ENCODE results near the gene GAK.

GAK gene

GRCh38 chr4:874971-875817 lies 56.9 kb downstream of the GAK start:
- Histone ChIP-seq H3K36me3 (replicated peaks) (peaks cover 62% of the 10 kb centered on the region), H3K27me3 (replicated peaks) (no peaks in the 10 kb centered on the region), H3K27ac (no peak overlapping the region), H3K4me3 (ENCODE audit: low read depth, low read length) (no peak overlapping the region)
- TF ChIP-seq, protein P1, sequence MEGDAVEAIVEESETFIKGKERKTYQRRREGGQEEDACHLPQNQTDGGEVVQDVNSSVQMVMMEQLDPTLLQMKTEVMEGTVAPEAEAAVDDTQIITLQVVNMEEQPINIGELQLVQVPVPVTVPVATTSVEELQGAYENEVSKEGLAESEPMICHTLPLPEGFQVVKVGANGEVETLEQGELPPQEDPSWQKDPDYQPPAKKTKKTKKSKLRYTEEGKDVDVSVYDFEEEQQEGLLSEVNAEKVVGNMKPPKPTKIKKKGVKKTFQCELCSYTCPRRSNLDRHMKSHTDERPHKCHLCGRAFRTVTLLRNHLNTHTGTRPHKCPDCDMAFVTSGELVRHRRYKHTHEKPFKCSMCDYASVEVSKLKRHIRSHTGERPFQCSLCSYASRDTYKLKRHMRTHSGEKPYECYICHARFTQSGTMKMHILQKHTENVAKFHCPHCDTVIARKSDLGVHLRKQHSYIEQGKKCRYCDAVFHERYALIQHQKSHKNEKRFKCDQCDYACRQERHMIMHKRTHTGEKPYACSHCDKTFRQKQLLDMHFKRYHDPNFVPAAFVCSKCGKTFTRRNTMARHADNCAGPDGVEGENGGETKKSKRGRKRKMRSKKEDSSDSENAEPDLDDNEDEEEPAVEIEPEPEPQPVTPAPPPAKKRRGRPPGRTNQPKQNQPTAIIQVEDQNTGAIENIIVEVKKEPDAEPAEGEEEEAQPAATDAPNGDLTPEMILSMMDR (IDR thresholded peaks at IDR 0.05; ENCODE audit: low read depth, low read length, missing control alignments): no peak
- DNase-seq: no peak
- in situ Hi-C loops (cut with HindIII; ENCODE audit: low pct_ligation_motif_present, low sequenced_read_pairs): no loop called here

GRCh38 chr4:874056-874455 lies 58.1 kb downstream of the GAK start:
- no peak for DNase-seq
- no peaks in the 10 kb centered on the region for H3K27me3 ChIP-seq (replicated peaks)
- TF ChIP-seq, protein P1 (IDR thresholded peaks at IDR 0.05; ENCODE audit: low read depth, low read length, missing control alignments): no peak
- in situ Hi-C loops (cut with HindIII; ENCODE audit: low pct_ligation_motif_present, low sequenced_read_pairs): no loop called here
- H3K36me3 ChIP-seq (replicated peaks): peaks cover 63% of the 10 kb centered on the region
- H3K27ac ChIP-seq: no peak overlapping the region
- no peak overlapping the region for H3K4me3 ChIP-seq (ENCODE audit: low read depth, low read length)

GRCh38 chr4:872241-872981 lies 59.7 kb downstream of the GAK start:
- Histone ChIP-seq H3K27ac (no peak overlapping the region), H3K27me3 (replicated peaks) (no peaks in the 10 kb centered on the region), H3K4me3 (ENCODE audit: low read depth, low read length) (no peak overlapping the region), H3K36me3 (replicated peaks) (peaks cover 60% of the 10 kb centered on the region)
- TF ChIP-seq, protein P1 (IDR thresholded peaks at IDR 0.05; ENCODE audit: low read depth, low read length, missing control alignments): no peak
- DNase-seq: no peak
- in situ Hi-C loops (cut with HindIII; ENCODE audit: low pct_ligation_motif_present, low sequenced_read_pairs): no loop called here

DNA sequence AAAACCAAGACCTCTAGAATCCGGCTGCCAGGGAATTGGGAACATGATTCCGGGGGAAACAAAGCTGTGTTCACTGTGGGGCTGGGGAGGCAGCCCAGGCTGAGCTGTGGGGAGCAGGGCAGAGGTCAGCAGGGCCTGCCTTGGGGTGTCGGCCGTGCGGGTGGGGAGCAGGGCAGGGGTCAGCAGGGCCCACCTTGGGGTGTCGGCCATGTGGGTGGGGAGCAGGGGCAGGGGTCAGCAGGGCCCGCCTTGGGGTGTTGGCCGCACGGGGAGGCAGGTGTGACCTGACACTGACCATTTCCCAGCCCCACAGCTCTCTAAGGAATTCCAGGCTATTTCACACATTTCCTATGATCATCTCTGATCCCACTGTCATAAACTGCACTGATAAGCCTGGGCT lies 60.6 kb downstream of the GAK start:
- Histone ChIP-seq H3K27me3 (replicated peaks) (no peaks in the 10 kb centered on the region), H3K36me3 (replicated peaks) (peaks cover 58% of the 10 kb centered on the region), H3K4me3 (ENCODE audit: low read depth, low read length) (no peak overlapping the region), H3K27ac (no peak overlapping the region)
- TF ChIP-seq, protein P1 (IDR thresholded peaks at IDR 0.05; ENCODE audit: low read depth, low read length, missing control alignments): no peak
- no peak for DNase-seq
- in situ Hi-C loops (cut with HindIII; ENCODE audit: low pct_ligation_motif_present, low sequenced_read_pairs): no loop called here

GRCh38 chr4:870951-871350 lies 61.2 kb downstream of the GAK start:
- Histone ChIP-seq H3K27ac (no peak overlapping the region), H3K4me3 (ENCODE audit: low read depth, low read length) (no peak overlapping the region), H3K36me3 (replicated peaks) (peaks cover 58% of the 10 kb centered on the region), H3K27me3 (replicated peaks) (no peaks in the 10 kb centered on the region)
- in situ Hi-C loops (cut with HindIII; ENCODE audit: low pct_ligation_motif_present, low sequenced_read_pairs): no loop called here
- TF ChIP-seq, protein P1 (IDR thresholded peaks at IDR 0.05; ENCODE audit: low read depth, low read length, missing control alignments): no peak
- no peak for DNase-seq

Data from brain microvascular endothelial cell (primary cell).